ENCODE results near the gene STKLD1. TPM values are rescaled to one million over a fixed set of nuclear protein-coding genes. Genes with fewer than 3 reads are reported as not detected.

The STKLD1 gene
- total RNA-seq, 2 donors from 2014 or later: 0.95 TPM; not detected in 1

DNA sequence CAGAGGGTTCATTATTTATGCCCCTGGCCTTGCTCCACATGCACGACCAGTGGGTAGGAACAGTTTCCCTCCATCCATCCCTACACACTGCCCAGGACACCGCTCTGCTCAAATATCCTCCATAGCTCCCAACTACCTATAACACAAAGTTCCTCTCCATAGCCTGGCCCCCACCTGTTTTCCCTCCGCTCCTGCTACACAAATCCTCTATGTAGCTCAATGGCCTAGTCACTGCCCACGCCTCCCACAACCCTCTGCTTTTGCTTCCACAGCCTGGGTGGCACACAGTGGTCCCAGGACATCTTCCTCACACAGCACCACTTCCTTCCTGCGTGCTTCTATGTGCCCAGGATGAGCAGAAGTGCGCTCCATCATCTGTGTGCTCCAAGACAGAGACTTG is 21.2 kb downstream of the STKLD1 start:
- no peaks in the 10 kb centered on the region for H3K36me3 ChIP-seq (ENCODE audit: control insufficient read depth, insufficient read depth, low read length)
- TF ChIP-seq, protein P1, sequence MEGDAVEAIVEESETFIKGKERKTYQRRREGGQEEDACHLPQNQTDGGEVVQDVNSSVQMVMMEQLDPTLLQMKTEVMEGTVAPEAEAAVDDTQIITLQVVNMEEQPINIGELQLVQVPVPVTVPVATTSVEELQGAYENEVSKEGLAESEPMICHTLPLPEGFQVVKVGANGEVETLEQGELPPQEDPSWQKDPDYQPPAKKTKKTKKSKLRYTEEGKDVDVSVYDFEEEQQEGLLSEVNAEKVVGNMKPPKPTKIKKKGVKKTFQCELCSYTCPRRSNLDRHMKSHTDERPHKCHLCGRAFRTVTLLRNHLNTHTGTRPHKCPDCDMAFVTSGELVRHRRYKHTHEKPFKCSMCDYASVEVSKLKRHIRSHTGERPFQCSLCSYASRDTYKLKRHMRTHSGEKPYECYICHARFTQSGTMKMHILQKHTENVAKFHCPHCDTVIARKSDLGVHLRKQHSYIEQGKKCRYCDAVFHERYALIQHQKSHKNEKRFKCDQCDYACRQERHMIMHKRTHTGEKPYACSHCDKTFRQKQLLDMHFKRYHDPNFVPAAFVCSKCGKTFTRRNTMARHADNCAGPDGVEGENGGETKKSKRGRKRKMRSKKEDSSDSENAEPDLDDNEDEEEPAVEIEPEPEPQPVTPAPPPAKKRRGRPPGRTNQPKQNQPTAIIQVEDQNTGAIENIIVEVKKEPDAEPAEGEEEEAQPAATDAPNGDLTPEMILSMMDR (conservative IDR thresholded peaks at IDR 0.05): no peak
- no peak overlapping the region for H3K4me3 Mint-ChIP-seq
- peaks cover 14% of the 10 kb centered on the region for H3K27me3 Mint-ChIP-seq (ENCODE audit: insufficient read depth)
- H3K4me1 ChIP-seq (ENCODE audit: control insufficient read depth, insufficient read depth, low read length): no peaks in the 10 kb centered on the region
- H3K27ac ChIP-seq (ENCODE audit: low read depth, low read length): no peak overlapping the region
- no peaks in the 10 kb centered on the region for H3K27me3 ChIP-seq (ENCODE audit: control insufficient read depth, insufficient read depth, low read length, poor library complexity, severe bottlenecking)
- DNase-seq: no peak
- H3K4me3 ChIP-seq (ENCODE audit: low read length): no peak overlapping the region
- no peak overlapping the region for H3K9ac ChIP-seq (ENCODE audit: extremely low read depth, low read length, poor library complexity, severe bottlenecking)
- no peaks in the 10 kb centered on the region for H3K9me3 Mint-ChIP-seq
- H3K9me3 ChIP-seq (ENCODE audit: control insufficient read depth, low read length): no peaks in the 10 kb centered on the region
- H3K27ac Mint-ChIP-seq: no peak overlapping the region
- 90 to 91% methylated on average over 5 to 6 of the region's 6 CpGs for WGBS, 2 experiments (ENCODE audit: insufficient coverage in 1 of 2, insufficient read length in 1 of 2)
- H3K36me3 Mint-ChIP-seq (ENCODE audit: low read depth): no peaks in the 10 kb centered on the region
- no peaks in the 10 kb centered on the region for H3K4me1 Mint-ChIP-seq

DNA sequence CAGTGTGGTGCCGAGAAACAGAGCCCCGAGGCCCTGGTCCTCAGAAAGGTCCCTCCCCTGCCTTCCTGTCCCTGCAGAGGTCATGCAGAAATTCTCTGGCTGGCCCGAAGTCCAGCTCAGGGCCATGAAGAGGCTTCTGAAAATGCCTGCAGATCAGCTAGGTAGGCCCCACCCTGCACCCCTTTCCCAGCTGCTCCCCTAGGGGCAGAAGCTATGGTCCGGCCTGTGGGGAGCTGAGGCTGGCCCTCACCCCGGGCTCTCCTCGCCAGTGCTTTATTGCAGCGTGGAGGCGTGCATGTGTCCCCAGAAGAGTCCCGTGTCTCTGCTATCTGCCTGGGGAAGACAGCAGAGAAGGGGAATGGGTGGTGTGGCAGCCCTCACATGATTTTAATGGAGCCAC is 21.7 kb downstream of the STKLD1 start:
- DNase-seq: no peak

DNA sequence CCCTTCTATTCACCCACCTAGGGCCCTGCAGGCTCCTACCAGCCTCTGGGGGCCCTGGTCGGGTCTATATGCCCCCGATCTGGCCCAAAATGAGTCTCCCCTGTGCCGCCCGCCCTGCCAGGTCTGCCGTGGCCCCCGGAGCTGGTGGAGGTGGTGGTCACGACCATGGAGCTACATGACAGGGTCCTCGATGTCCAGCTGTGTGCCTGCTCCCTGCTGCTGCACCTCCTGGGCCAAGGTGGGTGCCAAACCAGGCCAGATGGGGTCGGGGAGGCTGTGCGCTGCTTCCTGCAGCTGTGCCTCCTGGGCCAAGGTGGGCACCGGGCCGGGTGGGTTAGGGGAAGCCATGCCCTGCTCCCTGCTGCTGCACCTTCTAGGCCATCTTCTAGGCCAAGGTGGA is 24.1 kb downstream of the STKLD1 start:
- H3K27me3 Mint-ChIP-seq (ENCODE audit: insufficient read depth): peaks cover 5% of the 10 kb centered on the region
- Histone ChIP-seq H3K36me3 (ENCODE audit: control insufficient read depth, insufficient read depth, low read length) (peaks cover 2% of the 10 kb centered on the region), H3K9ac (ENCODE audit: extremely low read depth, low read length, poor library complexity, severe bottlenecking) (no peak overlapping the region), H3K27me3 (ENCODE audit: control insufficient read depth, insufficient read depth, low read length, poor library complexity, severe bottlenecking) (no peaks in the 10 kb centered on the region), H3K9me3 (ENCODE audit: control insufficient read depth, low read length) (no peaks in the 10 kb centered on the region), H3K4me1 (ENCODE audit: control insufficient read depth, insufficient read depth, low read length) (no peaks in the 10 kb centered on the region), H3K4me3 (ENCODE audit: low read length) (no peak overlapping the region), H3K27ac (ENCODE audit: low read depth, low read length) (no peak overlapping the region)
- H3K36me3 Mint-ChIP-seq (ENCODE audit: low read depth): peaks cover 9% of the 10 kb centered on the region
- TF ChIP-seq, protein P1 (conservative IDR thresholded peaks at IDR 0.05): no peak
- no peak overlapping the region for H3K27ac Mint-ChIP-seq
- H3K9me3 Mint-ChIP-seq: no peaks in the 10 kb centered on the region
- WGBS, 2 experiments (ENCODE audit: insufficient coverage in 1 of 2, insufficient read length in 1 of 2): 85 to 91% methylated on average over 6 to 12 of the region's 12 CpGs
- no peak overlapping the region for H3K4me3 Mint-ChIP-seq
- no peaks in the 10 kb centered on the region for H3K4me1 Mint-ChIP-seq
- no peak for DNase-seq

More for the DNA sequence above, 21.7 kb downstream of the STKLD1 start:
- Mint-ChIP-seq H3K4me3 (no peak overlapping the region), H3K9me3 (no peaks in the 10 kb centered on the region), H3K4me1 (no peaks in the 10 kb centered on the region), H3K27ac (no peak overlapping the region), H3K27me3 (ENCODE audit: insufficient read depth) (peaks cover 14% of the 10 kb centered on the region), H3K36me3 (ENCODE audit: low read depth) (no peaks in the 10 kb centered on the region)
- H3K27ac ChIP-seq (ENCODE audit: low read depth, low read length): no peak overlapping the region
- no peaks in the 10 kb centered on the region for H3K36me3 ChIP-seq (ENCODE audit: control insufficient read depth, insufficient read depth, low read length)
- no peaks in the 10 kb centered on the region for H3K9me3 ChIP-seq (ENCODE audit: control insufficient read depth, low read length)
- no peaks in the 10 kb centered on the region for H3K4me1 ChIP-seq (ENCODE audit: control insufficient read depth, insufficient read depth, low read length)
- WGBS, 2 experiments (ENCODE audit: insufficient coverage in 1 of 2, insufficient read length in 1 of 2): 86 to 87% methylated on average over 6 to 9 of the region's 9 CpGs
- no peaks in the 10 kb centered on the region for H3K27me3 ChIP-seq (ENCODE audit: control insufficient read depth, insufficient read depth, low read length, poor library complexity, severe bottlenecking)
- H3K4me3 ChIP-seq (ENCODE audit: low read length): no peak overlapping the region
- H3K9ac ChIP-seq (ENCODE audit: extremely low read depth, low read length, poor library complexity, severe bottlenecking): no peak overlapping the region
- TF ChIP-seq, protein P1 (conservative IDR thresholded peaks at IDR 0.05): no peak
